T-helper 1 cell (primary cell): ENCODE data around the gene INTS13.
"Not testable (repeated sequence)": the region's sequence is repeated elsewhere in the genome, so short reads cannot be mapped to it uniquely, and the experiment has no call there.

Experiments used
- DNase-seq, 5 donors: peaks; one replicate each; pipeline ENCODE4 v3.0.0-alpha.2; 2012 to 2020

Gene INTS13

DNA sequence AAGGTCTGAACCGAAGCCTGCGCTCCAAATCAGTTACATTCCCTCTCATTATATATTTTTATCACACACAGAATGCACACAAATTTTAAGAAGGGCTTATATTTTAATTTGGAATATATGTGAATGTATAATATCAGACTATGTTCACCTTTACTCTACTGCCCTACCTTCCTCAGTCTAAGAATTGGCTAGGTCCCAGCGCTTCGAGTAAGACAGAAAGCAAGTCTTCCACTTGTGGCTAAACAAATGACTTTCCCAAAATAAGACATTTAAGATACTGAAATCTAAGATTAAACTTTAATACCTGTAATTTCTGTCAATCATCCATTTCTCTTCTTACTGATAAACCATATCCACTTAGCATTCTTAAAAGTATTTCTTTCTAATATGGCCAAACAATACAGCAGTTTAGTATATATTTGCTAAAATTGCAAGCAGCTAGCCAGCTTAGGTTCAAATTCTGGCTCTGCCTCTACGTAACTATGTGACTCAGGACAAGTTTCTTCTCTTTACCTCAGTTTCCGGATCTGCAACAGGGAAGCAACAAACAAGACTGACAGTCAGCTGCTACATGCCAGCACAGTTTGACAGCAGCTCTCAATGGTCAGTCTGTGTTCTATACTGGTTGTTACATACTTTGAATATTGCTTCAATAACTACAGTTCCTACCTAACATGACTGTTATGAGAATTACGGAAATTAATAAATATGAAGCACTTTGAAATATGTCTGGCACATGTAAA lies 2.0 kb downstream of the INTS13 start:
- peak in 1 of 5 donors; percentile 65 for DNase-seq

- DNase-seq: no peak
Observed at GRCh38 chr12:26929590-26929989, 8.2 kb downstream of the INTS13 start.

- DNase-seq: no peak
Observed at GRCh38 chr12:26928661-26929060, 9.1 kb downstream of the INTS13 start.

DNA sequence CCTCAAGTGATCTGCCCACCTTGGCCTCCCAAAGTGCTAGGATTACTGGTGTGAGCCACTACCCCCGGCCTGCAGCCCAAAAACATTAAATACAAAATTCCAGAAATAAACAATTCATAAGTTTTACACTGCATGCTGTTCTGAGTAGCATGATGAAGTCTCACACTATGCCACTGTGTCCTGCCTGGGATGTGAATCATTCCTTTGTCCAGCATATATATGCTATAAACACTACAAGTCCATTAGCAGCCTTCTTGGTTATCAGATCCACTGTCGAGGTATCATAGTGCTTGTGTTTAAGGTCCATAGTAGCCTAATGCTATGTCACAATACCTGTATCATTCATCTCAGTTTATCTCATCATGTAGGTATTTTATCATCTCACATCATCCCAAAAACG lies 15.9 kb downstream of the INTS13 start:
- DNase-seq: no peak

DNA sequence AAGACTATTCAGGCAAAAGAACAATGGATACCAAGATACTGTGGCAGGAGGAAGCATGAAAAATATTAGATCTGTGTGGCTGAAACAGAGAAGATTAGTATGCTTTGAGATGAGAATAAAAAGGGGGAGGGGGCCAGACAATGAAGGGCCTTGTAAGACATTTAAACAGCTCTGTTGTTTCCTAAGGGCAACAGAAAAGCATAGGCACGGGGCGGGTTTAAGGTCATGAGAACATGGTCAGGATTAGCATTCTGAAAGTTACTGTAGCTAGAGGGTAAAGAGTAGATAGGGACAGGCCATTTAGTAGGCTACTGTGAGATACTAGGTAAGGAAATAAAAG lies 18.6 kb downstream of the INTS13 start:
- no peak for DNase-seq

- DNase-seq: no peak
Observed at GRCh38 chr12:26918321-26919215, 19.2 kb downstream of the INTS13 start.

- no peak for DNase-seq
Observed at GRCh38 chr12:26906704-26907103, 31.1 kb downstream of the INTS13 start.

- no peak for DNase-seq
Observed at GRCh38 chr12:26906024-26906423, 31.8 kb downstream of the INTS13 start.

DNA sequence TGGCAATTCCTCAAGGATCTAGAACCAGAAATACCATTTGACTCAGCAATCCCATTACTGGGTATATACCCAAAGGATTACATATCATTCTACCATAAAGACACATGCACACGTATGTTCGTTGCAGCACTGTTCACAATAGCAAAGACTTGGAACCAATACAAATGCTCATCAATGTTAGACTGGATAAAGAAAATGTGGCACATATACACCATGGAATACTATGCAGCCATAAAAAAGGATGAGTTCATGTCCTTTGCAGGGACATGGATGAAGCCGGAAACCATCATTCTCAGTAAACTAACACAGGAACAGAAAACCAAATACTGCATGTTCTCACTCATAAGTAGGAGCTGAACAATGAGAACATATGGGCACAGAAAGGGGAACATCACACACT lies 34.4 kb downstream of the INTS13 start:
- not testable (repeated sequence) for DNase-seq

DNA sequence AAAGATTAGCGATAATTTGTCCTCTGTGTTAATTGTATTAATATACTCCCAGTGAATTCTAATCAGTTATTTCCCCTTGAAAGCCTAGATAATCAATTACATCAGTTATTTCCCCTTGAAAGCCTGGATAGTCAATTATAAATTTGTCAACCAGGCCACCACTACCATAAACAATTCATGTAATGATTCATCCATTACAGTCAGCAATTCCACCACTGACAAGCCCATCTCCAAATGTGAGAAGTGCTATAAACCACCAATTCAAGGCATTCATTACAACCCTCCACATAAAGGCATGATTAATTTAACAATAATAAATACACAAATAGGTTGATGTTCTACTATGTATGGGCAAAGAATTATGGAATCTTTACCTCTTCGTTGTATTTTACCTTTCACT lies 40.9 kb downstream of the INTS13 start:
- DNase-seq: no peak

- DNase-seq: no peak
Observed at GRCh38 chr12:26895672-26896071, 42.1 kb downstream of the INTS13 start.

DNA sequence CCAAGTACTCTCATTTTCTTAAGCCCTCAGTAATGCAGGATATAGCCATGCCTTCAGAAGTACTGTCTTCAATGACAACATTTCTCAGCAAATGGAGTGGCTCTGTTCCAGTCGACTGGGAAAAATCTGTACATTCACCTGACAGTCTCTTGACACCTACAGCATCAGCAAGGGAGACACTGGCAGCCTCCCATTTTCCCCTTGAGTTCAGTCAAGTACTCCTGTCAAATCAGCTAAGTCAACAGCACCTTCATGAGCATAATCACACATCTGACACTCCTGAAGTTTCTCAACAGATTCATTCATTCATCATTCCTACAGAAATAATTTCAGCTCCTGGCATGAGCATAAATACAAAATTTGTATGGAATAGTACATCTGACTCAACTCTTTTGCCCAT lies 46.1 kb downstream of the INTS13 start:
- no peak for DNase-seq

GRCh38 chr12:26890784-26891183 lies 47.0 kb downstream of the INTS13 start:
- no peak for DNase-seq

DNA sequence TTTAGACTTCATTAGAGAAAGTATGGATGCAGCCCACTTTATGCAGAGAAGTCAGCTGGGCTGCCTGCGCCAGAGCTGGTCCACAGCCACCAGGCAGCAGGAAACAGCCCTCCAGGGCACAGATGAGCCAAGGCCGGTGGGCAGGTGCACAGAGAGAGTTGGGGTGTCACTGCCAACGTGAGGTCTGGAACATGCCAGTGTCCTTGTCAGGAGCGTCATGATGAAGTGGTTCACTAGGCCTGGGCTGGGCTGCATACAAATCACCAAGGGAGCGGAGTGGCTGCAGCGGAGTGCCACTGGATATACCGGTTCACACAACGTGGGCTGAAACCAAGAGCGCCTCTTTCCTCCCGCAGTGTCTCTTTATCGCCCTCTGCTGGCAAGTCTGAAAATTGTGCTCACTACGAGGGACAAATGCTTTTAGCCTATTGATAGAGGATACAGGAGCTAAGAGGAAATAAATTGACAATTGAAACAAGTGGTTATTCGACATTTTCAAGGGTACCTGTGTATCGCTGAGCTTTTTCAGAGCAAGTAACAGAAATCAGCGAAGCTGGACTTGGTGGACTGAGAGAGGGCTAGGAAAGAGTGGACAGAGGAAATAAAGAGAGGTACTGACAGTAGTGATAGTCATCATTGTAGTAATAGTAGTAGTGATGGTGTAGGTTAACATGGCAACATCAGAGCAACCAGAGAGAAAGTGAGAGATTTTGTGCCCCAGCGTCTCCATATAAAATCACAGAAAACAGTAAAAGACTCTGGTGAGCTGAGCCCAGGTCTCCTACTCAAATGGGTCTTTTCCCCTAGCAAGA lies 52.8 kb downstream of the INTS13 start:
- DNase-seq: peak; percentile 58 to 82 (median 75)

DNA sequence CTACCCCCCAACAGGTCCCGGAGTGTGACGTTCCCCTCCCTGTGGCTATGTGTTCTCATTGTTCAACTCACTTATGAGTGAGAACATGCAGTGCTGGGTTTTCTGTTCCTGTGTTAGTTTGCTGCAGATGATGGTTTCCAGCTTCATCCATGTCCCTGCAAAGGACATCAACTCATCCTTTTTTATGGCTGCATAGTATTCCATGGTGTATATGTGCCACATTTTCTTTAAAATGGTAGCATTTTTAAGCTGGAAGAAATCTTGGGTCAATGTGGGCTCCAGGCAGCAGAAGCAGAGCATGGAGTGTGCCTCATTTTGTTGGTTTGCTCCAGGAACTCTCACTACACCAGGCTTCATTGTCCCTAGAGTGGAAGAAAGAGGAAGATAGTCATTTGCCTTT lies 57.2 kb downstream of the INTS13 start:
- DNase-seq: no peak

DNA sequence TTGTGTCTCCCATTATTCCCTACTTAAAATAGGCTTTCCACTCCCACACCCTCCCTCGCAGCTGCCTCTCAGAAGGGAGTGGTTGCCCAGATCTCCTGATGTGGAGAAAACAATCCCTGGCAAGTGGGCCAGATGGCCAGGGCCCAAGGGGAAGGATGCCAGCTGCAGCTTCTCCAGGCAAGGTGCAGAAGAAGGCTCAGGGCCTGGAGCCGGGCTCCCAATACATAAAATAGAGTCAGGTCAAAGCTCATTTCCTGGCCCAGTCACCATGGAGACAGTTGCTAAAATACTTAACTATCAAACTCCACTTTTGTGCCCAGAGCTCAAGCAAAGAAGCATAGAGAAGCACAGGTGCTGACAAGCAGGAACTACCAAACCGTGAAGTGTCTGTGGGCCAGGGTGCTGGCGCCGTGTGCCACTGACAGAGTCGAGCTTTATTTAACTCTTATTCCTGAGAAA lies 59.1 kb downstream of the INTS13 start:
- DNase-seq: no peak

DNA sequence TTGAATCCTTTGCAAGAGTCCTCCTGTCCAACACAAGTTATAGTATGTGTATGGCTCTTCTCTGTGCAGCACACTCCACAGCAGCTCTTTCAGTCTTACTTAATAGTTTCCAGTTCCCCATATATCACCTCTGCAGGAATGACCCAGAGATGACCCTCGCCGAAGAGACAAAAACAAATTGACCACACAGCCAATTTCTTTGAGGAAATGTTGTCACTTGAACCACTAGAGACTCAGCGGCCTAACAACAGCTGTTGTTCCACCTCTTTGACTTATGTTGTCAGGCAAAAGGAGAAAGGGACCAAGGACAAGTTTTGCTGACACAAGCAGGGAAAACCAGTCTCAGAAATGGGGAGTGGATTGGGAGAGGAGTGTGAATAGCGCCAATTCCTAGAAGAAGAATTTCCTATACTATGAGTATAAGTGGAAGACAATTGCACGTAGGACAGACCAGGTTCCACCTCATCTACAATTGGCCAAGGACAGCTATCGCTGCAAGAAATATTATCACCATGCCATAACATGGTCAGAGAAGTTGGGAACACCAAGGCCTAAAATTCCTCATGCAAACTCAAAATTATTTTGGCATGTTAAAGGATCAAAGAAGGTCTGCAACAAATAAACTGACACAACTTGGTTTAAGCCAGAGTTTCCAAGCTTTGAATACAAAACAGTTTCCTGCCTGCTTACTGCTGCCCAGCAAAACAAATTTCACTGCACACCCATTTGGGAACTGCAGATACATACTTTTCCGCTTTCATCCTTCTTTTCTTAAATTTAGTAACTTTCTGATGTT lies 63.1 kb downstream of the INTS13 start:
- no peak for DNase-seq

- DNase-seq: no peak
Observed at GRCh38 chr12:26872625-26873024, 65.2 kb downstream of the INTS13 start.

GRCh38 chr12:26871985-26872384 lies 65.8 kb downstream of the INTS13 start:
- DNase-seq: no peak

DNA sequence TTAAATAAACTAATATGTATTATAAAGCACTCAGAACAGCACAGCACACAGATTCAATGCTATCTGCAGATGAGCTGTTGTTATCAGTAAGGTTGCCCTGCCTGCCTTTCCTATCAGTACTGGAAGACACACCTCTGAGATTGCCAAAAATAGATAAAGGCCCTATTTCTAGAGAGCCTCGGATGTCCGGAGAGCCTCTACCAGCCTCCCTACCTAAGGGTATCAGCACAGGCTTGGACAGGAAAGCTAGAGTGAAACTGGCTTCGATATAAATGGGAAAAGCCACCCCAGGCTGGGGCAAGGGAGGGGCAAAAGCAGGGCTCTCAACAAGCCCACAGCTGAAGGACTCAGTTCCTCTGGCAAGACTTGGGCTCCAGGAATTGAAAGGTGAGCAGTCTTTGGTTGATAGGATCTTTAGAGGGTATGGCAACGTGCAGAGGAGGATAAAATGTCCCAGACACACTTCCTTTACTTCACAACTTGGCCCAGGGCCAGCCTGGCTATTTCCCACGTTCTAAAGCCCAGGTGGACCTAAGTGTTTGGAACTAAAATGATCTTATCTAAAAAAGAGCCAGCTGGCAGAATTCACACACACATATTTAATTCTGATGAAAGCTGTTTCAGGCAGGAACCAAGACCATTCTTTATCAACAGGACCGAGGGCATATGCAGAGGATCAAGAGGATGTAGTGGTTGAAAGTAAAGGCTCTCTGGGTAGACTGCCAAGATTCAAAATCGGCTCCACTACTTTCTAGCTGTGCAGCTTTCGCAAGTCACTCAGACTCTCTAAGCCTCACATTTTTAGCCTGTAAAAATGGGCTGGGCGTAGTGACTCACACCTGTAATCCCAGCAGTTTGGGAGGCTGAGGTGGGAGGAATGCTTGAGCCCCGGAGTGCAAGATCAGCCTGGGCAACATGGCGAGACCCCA lies 67.0 kb downstream of the INTS13 start:
- no peak for DNase-seq

DNA sequence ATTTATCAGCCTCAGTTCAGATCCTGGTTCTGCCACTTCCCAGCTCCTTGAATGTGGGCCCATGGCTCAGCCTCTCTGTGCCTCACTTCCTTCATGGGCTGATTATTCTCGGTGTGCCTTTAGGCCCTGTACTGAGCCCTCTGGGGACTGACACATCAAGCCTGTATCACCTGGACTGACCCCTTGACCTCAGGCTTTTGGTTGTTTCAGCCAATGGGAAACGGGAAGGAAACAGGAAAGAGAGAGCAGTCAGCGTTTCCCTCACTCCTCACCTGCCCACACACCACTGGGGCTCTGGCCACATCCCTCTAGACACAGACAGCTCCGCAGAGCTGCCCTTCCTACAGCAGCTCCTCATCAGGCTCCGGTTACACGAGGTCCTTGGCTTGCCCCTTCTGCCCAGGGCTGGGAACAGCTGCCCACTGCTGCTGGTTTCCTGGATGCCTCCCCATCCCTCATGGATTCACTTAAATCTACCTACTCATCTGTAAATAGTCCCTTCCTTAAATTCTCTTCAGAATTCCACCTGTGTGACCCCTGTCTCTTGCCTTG lies 67.8 kb downstream of the INTS13 start:
- DNase-seq: no peak
